Fibroblast of mammary gland (primary cell): Measurements from ENCODE around the gene FCMR.

ENCODE experiments used
- DNase-seq: peaks from one replicate; pipeline ENCODE4 v3.0.0-alpha.2; 2010; ENCODE audit warnings: low read depth
- H3K4me3 ChIP-seq: 2 replicates; pipeline ENCODE4 v1.5.1; 2011; ENCODE audit warnings: low read depth, mild to moderate bottlenecking, low read length, moderate library complexity; ENCODE audit not compliant: control insufficient read depth
- TF ChIP-seq, protein P1 (sequence below): conservative IDR thresholded peaks from 2 replicates; pipeline ENCODE4 v1.5.1; 2011; ENCODE audit warnings: low read depth, low read length, inconsistent platforms; ENCODE audit not compliant: control insufficient read depth, insufficient read depth

FCMR gene

DNA sequence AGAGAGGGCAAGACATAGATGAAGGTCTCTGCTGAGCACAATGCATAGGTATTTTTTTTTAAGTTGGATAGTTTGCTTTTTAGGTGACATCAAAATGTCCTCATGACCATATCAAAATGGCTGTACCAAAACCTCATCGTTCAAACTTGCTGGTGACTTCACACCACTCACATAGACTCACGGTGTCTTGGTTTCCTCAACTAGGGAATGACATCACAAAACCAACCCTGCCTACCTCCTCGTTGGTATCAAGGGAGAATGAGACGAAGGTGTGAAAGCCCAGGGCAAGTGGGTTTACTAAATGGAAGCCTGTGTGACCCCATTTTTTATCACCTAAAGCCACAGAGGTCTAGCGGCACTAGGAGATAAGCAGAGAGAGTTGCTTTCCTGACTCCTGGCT is 23.0 kb upstream of the FCMR start:
- TF ChIP-seq, protein P1, sequence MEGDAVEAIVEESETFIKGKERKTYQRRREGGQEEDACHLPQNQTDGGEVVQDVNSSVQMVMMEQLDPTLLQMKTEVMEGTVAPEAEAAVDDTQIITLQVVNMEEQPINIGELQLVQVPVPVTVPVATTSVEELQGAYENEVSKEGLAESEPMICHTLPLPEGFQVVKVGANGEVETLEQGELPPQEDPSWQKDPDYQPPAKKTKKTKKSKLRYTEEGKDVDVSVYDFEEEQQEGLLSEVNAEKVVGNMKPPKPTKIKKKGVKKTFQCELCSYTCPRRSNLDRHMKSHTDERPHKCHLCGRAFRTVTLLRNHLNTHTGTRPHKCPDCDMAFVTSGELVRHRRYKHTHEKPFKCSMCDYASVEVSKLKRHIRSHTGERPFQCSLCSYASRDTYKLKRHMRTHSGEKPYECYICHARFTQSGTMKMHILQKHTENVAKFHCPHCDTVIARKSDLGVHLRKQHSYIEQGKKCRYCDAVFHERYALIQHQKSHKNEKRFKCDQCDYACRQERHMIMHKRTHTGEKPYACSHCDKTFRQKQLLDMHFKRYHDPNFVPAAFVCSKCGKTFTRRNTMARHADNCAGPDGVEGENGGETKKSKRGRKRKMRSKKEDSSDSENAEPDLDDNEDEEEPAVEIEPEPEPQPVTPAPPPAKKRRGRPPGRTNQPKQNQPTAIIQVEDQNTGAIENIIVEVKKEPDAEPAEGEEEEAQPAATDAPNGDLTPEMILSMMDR: no peak
- no peak for DNase-seq
- no peak overlapping the region for H3K4me3 ChIP-seq

DNA sequence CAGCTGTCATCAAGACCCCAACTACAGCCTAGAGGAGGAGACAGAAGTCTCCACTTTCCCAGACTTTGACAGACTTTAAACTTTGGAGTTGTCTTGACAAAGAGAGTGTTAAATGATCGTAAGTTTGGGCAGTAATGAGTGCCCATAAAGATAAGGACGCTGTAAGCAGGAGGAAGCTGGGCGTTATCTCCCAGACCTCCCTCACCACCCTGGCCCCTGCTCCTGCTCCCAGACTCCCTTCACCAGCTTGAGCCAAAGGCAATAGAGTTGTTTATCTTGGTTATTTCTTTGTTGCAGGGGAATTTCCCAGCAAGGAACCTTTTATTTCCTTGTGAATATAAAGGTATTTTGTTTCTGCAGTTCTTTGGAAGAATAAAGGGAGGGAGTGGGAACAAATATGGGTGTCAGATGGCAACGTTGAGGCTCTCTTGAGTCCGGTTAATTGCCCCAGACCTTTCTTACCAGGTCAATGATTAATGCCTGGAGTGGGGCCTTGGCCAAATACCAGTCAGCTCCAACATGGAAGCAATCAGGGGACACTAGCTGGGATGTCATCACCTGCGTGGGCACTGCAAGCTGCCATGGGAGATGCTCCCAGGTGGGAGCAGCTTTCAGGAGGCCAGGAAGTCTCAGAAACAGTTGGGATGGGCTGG is 20.2 kb upstream of the FCMR start:
- DNase-seq: no peak
- H3K4me3 ChIP-seq: no peak overlapping the region
- TF ChIP-seq, protein P1: no peak

DNA sequence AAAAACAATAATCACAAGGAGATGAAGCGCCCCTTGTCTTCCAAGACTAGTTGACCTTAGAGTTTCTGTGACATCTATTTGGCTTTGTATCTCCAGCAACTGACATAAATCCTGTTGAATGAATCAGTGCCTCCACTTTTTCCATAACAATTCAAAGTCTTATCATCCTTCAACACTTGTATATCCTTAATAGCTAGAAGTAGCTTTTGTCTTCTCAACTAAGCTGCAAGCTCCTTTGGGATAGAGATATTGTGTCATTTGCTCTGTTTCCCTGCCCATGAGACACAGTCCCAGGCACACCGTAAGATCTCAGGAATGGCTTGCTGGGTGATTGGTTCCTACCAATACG is 18.8 kb upstream of the FCMR start:
- TF ChIP-seq, protein P1: no peak
- DNase-seq: no peak
- H3K4me3 ChIP-seq: no peak overlapping the region

DNA sequence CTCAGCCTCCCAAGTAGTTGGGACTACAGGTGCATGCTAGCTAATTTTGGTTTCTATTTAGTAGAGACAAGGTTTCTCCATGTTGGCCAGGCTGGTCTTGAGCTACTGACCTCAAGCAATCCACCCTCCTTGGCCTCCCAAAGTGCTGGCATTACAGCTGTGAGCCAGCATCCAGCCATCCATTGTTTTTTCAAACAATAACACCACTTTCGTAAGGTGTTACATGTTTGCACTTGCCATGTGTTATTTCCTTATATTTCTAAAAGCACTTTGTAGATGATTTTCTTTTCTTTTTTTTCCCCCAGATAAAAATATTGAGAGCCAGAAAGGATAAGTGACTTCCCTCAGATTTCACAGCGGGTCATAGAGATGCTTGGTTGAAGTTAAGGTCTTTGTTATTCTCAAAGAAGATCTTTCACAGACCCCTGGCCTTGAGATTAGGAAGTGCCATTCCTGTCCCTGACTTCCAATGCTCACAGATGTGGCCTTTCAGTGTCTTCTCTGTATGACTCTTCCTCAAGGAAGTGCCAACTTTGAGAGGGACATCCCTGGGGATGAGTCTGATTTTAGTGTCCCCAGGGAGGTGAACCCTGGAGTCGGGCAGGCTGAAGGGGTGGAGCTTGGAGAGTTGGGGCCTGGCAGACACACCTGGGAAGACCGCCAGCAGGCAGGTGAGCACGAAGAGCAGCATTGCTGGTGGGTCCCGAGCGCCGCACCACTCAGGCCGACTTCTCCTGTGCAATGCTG is 18.3 kb upstream of the FCMR start:
- H3K4me3 ChIP-seq: no peak overlapping the region
- TF ChIP-seq, protein P1: no peak
- DNase-seq: no peak

DNA sequence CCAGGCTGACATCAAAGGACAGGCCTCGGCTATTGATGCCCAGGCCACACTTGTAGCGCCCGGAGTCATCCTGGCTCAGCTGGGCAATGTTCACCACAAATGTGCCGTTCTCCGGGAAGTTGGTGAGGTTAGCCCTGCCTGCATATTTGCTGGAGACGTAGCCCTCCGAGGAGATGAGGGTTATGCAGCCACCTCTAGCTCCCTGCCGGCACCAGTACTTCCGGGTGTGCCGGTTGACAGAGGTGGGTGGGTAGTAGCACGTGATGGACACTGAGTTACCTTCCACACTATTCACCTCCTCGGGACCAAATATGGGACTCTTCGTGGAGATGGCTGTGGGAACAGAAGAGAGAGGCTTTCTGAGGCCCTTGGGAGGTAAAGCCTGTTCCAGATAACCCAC is 17.4 kb upstream of the FCMR start:
- H3K4me3 ChIP-seq: no peak overlapping the region
- DNase-seq: no peak
- TF ChIP-seq, protein P1: no peak

DNA sequence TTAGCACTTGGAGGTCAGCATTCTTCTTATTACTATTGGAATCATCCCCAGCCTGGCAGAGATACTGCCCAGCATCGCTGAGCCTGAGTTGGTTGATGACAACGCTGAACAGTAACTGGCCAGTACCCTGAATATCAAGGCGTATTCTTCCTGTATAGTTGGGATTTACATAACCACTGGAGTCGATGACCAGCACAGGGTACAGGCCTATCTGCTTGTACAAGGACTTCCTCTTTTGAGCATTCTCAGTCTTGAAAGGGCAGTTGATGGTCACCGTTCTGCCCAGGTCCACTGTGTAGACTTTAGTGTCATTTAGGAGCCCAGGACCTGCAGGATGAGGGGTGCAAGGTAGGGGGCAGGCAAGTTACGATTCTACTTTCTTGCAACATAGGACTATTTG is 15.7 kb upstream of the FCMR start:
- DNase-seq: no peak
- TF ChIP-seq, protein P1: no peak
- no peak overlapping the region for H3K4me3 ChIP-seq
